Caco-2 (cell line): ENCODE data around the gene SYTL1. TPM values are rescaled to one million over a fixed set of nuclear protein-coding genes. Genes with fewer than 3 reads are reported as not detected.

ENCODE experiments used
- BruUV-seq: library from RNA; stranded (reverse); fragments of 400-500 nt; replicated peaks from 2 replicates; lab custom pipeline; 2021; lab: Mats Ljungman, UMichigan
- CTCF ChIA-PET: fragments of 300-600 bp; sonication (Branson Sonifier 250); formaldehyde crosslinking; loops from one replicate; lab custom pipeline; 2022; ENCODE audit warnings: antibody characterized with exemption; lab: Charles Lee
- POLR2A ChIA-PET: fragments of 300-600 bp; sonication (Branson Sonifier 250); formaldehyde crosslinking; loops from one replicate; lab custom pipeline; 2022; ENCODE audit warnings: antibody characterized with exemption; lab: Charles Lee
- DNase-seq, 2 experiments: peaks; one replicate each; pipeline versions ENCODE4 v3.0.0 to v3.0.0-alpha.2; 2020 to 2022
- H3K27me3 ChIP-seq: replicated peaks from 2 replicates; pipeline ENCODE4 v1.6.0; 2011; ENCODE audit warnings: low read length; ENCODE audit not compliant: control insufficient read depth, insufficient read depth
- H3K36me3 ChIP-seq: 2 replicates; pipeline ENCODE4 v1.5.1; 2011; ENCODE audit warnings: low read length; ENCODE audit not compliant: control insufficient read depth, insufficient read depth
- H3K4me1 ChIP-seq: fragments of 250-450 bp; sonication (Bioruptor Pico); 2 replicates; pipeline ENCODE4 v1.5.1; 2020; ENCODE audit warnings: mild to moderate bottlenecking
- H3K4me3 ChIP-seq: 2 replicates; pipeline ENCODE4 v1.5.1; 2011; ENCODE audit warnings: low read depth, mild to moderate bottlenecking, control low read depth, low read length
- H3K9me3 ChIP-seq: fragments of 250-450 bp; sonication (Bioruptor Pico); 2 replicates; pipeline ENCODE4 v1.5.1; 2020; ENCODE audit warnings: mild to moderate bottlenecking, moderate library complexity
- H3K27ac Mint-ChIP-seq: one replicate; pipeline ENCODE4 v1.8.0; 2022; ENCODE audit warnings: mixed read lengths; ENCODE audit not compliant: unreplicated experiment
- H3K27me3 Mint-ChIP-seq: one replicate; pipeline ENCODE4 v1.8.0; 2022; ENCODE audit warnings: mixed read lengths; ENCODE audit not compliant: insufficient read depth, unreplicated experiment
- H3K36me3 Mint-ChIP-seq: one replicate; pipeline ENCODE4 v1.8.0; 2022; ENCODE audit warnings: mild to moderate bottlenecking, mixed read lengths; ENCODE audit not compliant: insufficient read depth, unreplicated experiment
- H3K4me1 Mint-ChIP-seq: one replicate; pipeline ENCODE4 v1.8.0; 2022; ENCODE audit warnings: low read depth, mixed read lengths; ENCODE audit not compliant: unreplicated experiment
- H3K4me3 Mint-ChIP-seq: one replicate; pipeline ENCODE4 v1.8.0; 2022; ENCODE audit warnings: mild to moderate bottlenecking, moderate library complexity, mixed read lengths; ENCODE audit not compliant: unreplicated experiment
- H3K9me3 Mint-ChIP-seq: one replicate; pipeline ENCODE4 v1.8.0; 2022; ENCODE audit warnings: mixed read lengths; ENCODE audit not compliant: unreplicated experiment
- intact Hi-C: fragments of 100-400 bp; cut with micrococcal nuclease; formaldehyde crosslinking; loops from one replicate; pipeline ENCODE4 v1.10.0; 2022; ENCODE audit not compliant: unreplicated experiment
- total RNA-seq: library from RNA; stranded (reverse); gene quantifications from 2 replicates; pipeline ENCODE4 v1.2.3, GENCODE V29; 2022
- TF ChIP-seq, protein P1 (sequence below), 2 experiments: fragments of 200-600 bp in 1 of 2; IDR thresholded peaks; 1 replicate in 1 of 2; 2 replicates in 1 of 2; pipeline versions ENCODE4 v1.5.1 to v1.8.0; 2011 to 2022; ENCODE audit warnings: antibody characterized with exemption in 1 of 2, control low read depth in 1 of 2, inconsistent platforms in 1 of 2, low read depth in 1 of 2, low read length in 1 of 2, mild to moderate bottlenecking in 1 of 2, moderate library complexity in 1 of 2; ENCODE audit not compliant: insufficient read depth in 1 of 2, severe bottlenecking in 1 of 2, unreplicated experiment in 1 of 2

SYTL1 gene
- total RNA-seq, 1 experiment from 2014 or later = 11.0 TPM

DNA sequence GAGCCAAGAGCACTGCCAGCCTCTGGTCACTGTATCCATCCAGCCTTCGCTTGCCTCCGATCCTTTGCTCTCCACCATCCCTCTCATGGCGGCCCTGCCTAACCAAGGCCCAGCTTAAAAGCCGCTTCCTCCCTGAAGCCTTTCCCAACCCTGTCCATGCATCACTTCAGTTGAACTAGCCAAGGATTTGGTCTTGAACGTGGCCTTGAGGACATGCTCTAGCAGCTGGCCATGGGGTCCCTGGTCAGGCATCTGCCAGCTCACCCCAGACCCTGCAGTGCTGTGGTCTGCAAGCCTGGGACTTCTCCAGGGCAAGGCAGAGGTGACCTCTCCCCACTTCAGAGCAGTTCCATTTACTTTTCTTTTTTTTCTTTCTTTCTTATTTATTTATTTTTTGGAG lies 5.1 kb upstream of the SYTL1 start:
- Mint-ChIP-seq H3K4me1 (peaks cover 12% of the 10 kb centered on the region), H3K36me3 (peaks cover 47% of the 10 kb centered on the region), H3K4me3 (no peak overlapping the region), H3K27me3 (no peaks in the 10 kb centered on the region), H3K27ac (no peak overlapping the region), H3K9me3 (no peaks in the 10 kb centered on the region)
- no peak overlapping the region for H3K4me3 ChIP-seq
- no TSS peak for BruUV-seq
- peaks cover 1% of the 10 kb centered on the region; the same call in 1 of the 2 replicates for H3K36me3 ChIP-seq
- TF ChIP-seq, protein P1, sequence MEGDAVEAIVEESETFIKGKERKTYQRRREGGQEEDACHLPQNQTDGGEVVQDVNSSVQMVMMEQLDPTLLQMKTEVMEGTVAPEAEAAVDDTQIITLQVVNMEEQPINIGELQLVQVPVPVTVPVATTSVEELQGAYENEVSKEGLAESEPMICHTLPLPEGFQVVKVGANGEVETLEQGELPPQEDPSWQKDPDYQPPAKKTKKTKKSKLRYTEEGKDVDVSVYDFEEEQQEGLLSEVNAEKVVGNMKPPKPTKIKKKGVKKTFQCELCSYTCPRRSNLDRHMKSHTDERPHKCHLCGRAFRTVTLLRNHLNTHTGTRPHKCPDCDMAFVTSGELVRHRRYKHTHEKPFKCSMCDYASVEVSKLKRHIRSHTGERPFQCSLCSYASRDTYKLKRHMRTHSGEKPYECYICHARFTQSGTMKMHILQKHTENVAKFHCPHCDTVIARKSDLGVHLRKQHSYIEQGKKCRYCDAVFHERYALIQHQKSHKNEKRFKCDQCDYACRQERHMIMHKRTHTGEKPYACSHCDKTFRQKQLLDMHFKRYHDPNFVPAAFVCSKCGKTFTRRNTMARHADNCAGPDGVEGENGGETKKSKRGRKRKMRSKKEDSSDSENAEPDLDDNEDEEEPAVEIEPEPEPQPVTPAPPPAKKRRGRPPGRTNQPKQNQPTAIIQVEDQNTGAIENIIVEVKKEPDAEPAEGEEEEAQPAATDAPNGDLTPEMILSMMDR (IDR thresholded peaks at IDR 0.05; ENCODE audit: insufficient read depth in 1 of 2, low read depth in 1 of 2, low read length in 1 of 2, severe bottlenecking in 1 of 2, unreplicated experiment in 1 of 2) = no peak
- H3K4me1 ChIP-seq = peaks cover 10% of the 10 kb centered on the region; the same call in 1 of the 2 replicates
- intact Hi-C loops = no loop called here
- ChIA-PET POLR2A (no interaction called here), CTCF (no interaction called here)
- no peak for DNase-seq
- no peaks in the 10 kb centered on the region for H3K27me3 ChIP-seq
- no peaks in the 10 kb centered on the region for H3K9me3 ChIP-seq

- no TSS peak for BruUV-seq
- peak overlapping the region; percentile 86 for H3K27ac Mint-ChIP-seq
- peaks cover 1% of the 10 kb centered on the region; the same call in 1 of the 2 replicates for H3K36me3 ChIP-seq
- H3K4me3 ChIP-seq = no peak overlapping the region
- peaks cover 22% of the 10 kb centered on the region for H3K4me1 Mint-ChIP-seq
- CTCF ChIA-PET = no interaction called here
- H3K27me3 ChIP-seq = no peaks in the 10 kb centered on the region
- H3K4me3 Mint-ChIP-seq = no peak overlapping the region
- POLR2A ChIA-PET = no interaction called here
- DNase-seq = no peak
- peaks cover 40% of the 10 kb centered on the region for H3K36me3 Mint-ChIP-seq
- H3K9me3 ChIP-seq = no peaks in the 10 kb centered on the region
- no peaks in the 10 kb centered on the region for H3K9me3 Mint-ChIP-seq
- H3K27me3 Mint-ChIP-seq = no peaks in the 10 kb centered on the region
- TF ChIP-seq, protein P1 (IDR thresholded peaks at IDR 0.05; ENCODE audit: insufficient read depth in 1 of 2, low read depth in 1 of 2, low read length in 1 of 2, severe bottlenecking in 1 of 2, unreplicated experiment in 1 of 2) = no peak
- H3K4me1 ChIP-seq = peaks cover 21% of the 10 kb centered on the region
- intact Hi-C loops = no loop called here
Observed at GRCh38 chr1:27338751-27339150, 3.1 kb upstream of the SYTL1 start.

DNA sequence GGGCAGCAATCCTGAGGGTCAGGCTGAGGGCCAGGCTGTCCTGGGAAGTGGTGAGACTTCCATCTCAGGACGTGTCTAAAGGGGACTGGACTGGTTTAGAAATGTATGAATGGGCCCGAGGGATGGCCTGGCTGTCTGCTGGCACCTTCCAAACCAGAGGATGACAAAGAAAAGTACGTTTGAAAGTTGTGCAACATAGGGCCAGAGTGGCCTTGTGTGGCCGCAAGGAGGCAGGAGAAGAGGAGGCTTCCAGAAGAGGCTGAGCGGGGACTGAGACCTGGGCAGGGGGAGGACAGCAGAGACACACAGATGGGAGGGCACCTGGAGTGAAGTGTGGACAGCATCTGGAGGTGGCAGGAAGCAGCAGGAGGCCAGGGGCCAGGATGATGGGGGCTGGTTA lies 2.6 kb upstream of the SYTL1 start:
- CTCF ChIA-PET = no interaction called here
- H3K9me3 Mint-ChIP-seq = no peaks in the 10 kb centered on the region
- intact Hi-C loops = no loop called here
- H3K27ac Mint-ChIP-seq = peak overlapping the region; percentile 86
- H3K36me3 Mint-ChIP-seq = peaks cover 40% of the 10 kb centered on the region
- DNase-seq = no peak
- peaks cover 22% of the 10 kb centered on the region for H3K4me1 Mint-ChIP-seq
- Histone ChIP-seq H3K4me3 (no peak overlapping the region), H3K27me3 (no peaks in the 10 kb centered on the region), H3K9me3 (no peaks in the 10 kb centered on the region), H3K36me3 (no peaks in the 10 kb centered on the region), H3K4me1 (peaks cover 21% of the 10 kb centered on the region)
- no peaks in the 10 kb centered on the region for H3K27me3 Mint-ChIP-seq
- POLR2A ChIA-PET = no interaction called here
- no peak overlapping the region for H3K4me3 Mint-ChIP-seq
- BruUV-seq = no TSS peak
- TF ChIP-seq, protein P1 (IDR thresholded peaks at IDR 0.05; ENCODE audit: insufficient read depth in 1 of 2, low read depth in 1 of 2, low read length in 1 of 2, severe bottlenecking in 1 of 2, unreplicated experiment in 1 of 2) = no peak
